Activated T-cell treated with anti-CD3 and anti-CD28 coated beads, Interleukin-2, amount 50 U/mL, for 72 hours (primary cell): ENCODE data around the gene TBC1D10A. TPM values are rescaled to one million over a fixed set of nuclear protein-coding genes. Genes with fewer than 3 reads are reported as not detected.
A peak's percentile ranks its signal among the peaks of the same experiment; 100 is the strongest.

Experiments
- ATAC-seq, 2 donors: fragments of 150-1000 bp; cut with Tn5 transposase; replicated peaks in 1 of 2; 2 replicates each; pipeline ENCODE4 v1.10.0; 2021; ENCODE audit warnings: moderate library complexity in 2 of 2, mild to moderate bottlenecking in 1 of 2
- DNase-seq, 2 donors: peaks; one replicate each; pipeline ENCODE4 v3.0.0; 2021 to 2022; ENCODE audit warnings: mixed read lengths in 1 of 2
- H3K27ac Mint-ChIP-seq: one replicate; pipeline ENCODE4 v1.8.0; 2022; ENCODE audit warnings: mild to moderate bottlenecking, moderate library complexity, mixed read lengths
- H3K27me3 Mint-ChIP-seq: one replicate; pipeline ENCODE4 v1.8.0; 2022; ENCODE audit warnings: low read depth, mixed read lengths
- H3K36me3 Mint-ChIP-seq, 2 donors: one replicate each; pipeline ENCODE4 v1.8.0; 2022; ENCODE audit warnings: mixed read lengths in 2 of 2, mild to moderate bottlenecking in 1 of 2; ENCODE audit not compliant: insufficient read depth in 2 of 2
- H3K4me1 Mint-ChIP-seq: one replicate; pipeline ENCODE4 v1.8.0; 2022; ENCODE audit warnings: low read depth, mixed read lengths
- H3K4me3 Mint-ChIP-seq, 2 donors: one replicate each; pipeline ENCODE4 v1.8.0; 2022; ENCODE audit warnings: mild to moderate bottlenecking in 2 of 2, mixed read lengths in 2 of 2, moderate library complexity in 2 of 2
- H3K9me3 Mint-ChIP-seq, 2 donors: one replicate each; pipeline ENCODE4 v1.8.0; 2022; ENCODE audit warnings: mixed read lengths in 2 of 2
- total RNA-seq, 2 donors: library from RNA; stranded (reverse); gene quantifications; one replicate each; pipeline ENCODE4 v1.2.3, GENCODE V29; 2022

The TBC1D10A gene
- total RNA-seq, 2 donors from 2014 or later, result 25.6 to 30.0 TPM

DNA sequence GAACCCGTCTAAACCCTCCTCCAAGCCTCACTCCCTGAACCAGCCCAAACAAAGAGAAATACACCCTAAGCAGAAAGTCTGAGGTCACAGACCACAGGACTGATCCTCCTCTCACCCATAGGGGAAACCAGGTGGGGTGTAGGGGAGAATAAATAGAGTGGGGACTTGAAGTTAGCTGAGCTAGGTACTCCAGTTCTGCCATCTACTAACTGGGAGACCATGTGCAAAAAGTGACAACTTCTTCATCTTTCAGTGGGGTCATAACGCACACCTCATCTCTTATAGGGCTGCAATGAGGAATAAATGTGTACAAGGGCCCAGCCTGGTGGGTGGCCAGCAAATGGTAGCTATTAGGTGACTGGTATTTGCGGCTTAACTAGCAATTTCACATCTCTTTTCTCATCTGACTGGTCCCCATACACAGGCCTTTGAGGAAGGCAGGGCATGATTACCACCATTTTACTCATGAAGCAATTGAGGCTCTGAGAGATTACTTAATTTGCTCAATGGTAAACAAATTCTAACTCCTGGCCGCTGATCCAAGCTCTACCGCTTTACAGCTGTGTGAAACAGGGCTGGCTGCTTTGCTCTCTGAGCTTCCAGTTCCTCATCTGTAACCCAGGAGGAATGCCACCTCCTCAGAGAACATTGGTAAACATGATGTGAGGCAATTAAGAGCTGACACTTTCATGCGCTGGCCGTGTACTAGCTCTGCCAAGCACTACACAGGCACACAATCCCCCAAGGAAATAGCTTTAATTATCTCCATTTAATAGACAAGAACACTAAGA, 16.6 kb downstream of the TBC1D10A start:
- Mint-ChIP-seq H3K4me3 (peak overlapping the region; percentile 23 to 68), H3K4me1 (peaks cover 97% of the 10 kb centered on the region), H3K9me3 (no peaks in the 10 kb centered on the region), H3K27ac (peak overlapping the region; percentile 78), H3K36me3 (peaks cover 5 to 10% of the 10 kb centered on the region in 2 donors), H3K27me3 (no peaks in the 10 kb centered on the region)
- ATAC-seq, result peak; percentile 29 to 47
- DNase-seq, result no peak

DNA sequence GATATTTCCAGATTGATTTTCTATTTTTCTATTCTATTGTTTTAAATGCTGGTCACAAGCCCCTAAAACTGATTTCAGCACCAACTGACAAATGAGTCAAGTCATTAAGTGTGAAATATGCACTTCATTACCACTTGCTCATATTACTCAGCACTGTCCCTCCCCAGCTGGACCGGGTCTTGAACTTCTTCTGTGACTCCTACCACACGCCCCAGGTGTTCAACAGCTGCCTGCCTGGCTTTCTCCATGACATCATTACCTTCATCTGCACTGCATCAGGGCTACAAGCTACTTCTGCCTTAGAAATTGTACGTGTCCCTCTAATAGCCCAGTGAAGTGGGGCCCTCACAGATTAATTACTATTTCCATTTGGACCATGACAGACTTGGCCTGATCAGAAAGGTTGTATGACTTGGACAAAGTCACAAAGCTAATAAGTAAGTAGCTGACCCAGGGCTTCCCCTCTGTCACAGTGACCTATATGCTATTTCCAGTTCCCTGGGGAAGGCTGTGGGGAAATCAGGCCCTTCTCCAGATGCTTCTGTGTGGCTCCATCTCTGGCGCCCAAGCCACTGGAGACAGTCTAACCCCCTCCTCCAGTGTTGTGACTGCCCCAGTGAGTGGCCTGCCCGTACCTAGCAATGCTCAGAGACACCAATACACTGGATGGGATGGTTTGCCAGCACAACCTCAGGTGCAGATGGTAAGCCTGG, 18.1 kb downstream of the TBC1D10A start:
- peaks cover 97% of the 10 kb centered on the region for H3K4me1 Mint-ChIP-seq
- peak overlapping the region; percentile 94 for H3K27ac Mint-ChIP-seq
- DNase-seq (no peak), ATAC-seq (no peak)
- H3K4me3 Mint-ChIP-seq, result peak overlapping the region in 1 of 2 donors; percentile 29
- H3K9me3 Mint-ChIP-seq, result no peaks in the 10 kb centered on the region
- H3K27me3 Mint-ChIP-seq, result no peaks in the 10 kb centered on the region
- H3K36me3 Mint-ChIP-seq, result peaks cover 6 to 7% of the 10 kb centered on the region in 2 donors

DNA sequence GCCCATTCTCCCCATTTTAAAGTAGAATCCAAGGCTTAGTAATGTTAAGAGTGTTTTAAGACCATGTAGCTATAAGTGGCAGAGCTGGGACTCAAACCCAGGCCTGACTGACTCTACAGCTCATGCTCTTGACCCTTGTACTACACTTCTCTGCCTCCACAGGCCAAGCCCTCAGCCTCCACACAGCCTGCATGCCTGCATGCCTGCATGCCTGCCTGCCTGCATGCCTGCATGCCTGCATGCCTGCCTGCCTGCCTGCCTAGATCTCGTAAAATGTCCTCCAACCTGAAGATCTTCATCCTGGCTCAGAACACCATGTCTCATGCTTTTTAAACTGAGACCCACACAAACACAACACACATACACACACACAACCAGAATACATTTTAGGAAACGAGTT, 18.6 kb downstream of the TBC1D10A start:
- DNase-seq (no peak), ATAC-seq (no peak)
- peaks cover 100% of the 10 kb centered on the region for H3K4me1 Mint-ChIP-seq
- H3K27me3 Mint-ChIP-seq, result no peaks in the 10 kb centered on the region
- H3K27ac Mint-ChIP-seq, result peak overlapping the region; percentile 94
- peak overlapping the region; percentile 1 to 29 for H3K4me3 Mint-ChIP-seq
- H3K36me3 Mint-ChIP-seq, result peaks cover 8% of the 10 kb centered on the region in 2 donors
- H3K9me3 Mint-ChIP-seq, result no peaks in the 10 kb centered on the region

DNA sequence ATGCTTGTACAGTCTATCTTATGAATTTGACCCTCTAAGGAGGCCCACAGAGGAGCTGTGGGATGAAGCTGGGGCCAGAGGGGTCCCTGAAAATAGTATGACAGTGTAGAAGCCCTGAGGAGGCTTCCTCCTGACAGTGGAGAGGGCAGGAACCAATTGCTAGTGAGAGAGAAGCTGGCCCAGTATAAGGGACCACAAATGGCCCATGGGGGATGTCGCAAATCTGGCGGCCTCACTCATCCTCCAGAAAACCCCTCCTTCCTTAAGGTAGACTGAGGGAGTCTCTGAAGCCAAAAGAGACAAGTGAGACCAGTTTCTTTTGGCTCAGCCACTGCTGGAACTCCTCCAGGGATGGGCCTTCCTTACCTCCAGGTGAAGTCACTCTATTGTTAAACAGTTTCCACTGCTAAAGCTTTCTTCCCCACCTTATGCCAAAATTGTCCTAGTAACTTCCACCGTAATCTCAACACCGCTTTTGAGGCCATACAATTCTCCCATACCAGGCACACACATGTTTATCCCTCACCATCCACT, 19.6 kb downstream of the TBC1D10A start:
- ATAC-seq, result no peak
- no peaks in the 10 kb centered on the region for H3K27me3 Mint-ChIP-seq
- peaks cover 5 to 8% of the 10 kb centered on the region in 2 donors for H3K36me3 Mint-ChIP-seq
- H3K9me3 Mint-ChIP-seq, result no peaks in the 10 kb centered on the region
- no peak for DNase-seq
- H3K4me3 Mint-ChIP-seq, result peak overlapping the region; percentile 69 to 84
- peak overlapping the region; percentile 94 for H3K27ac Mint-ChIP-seq
- H3K4me1 Mint-ChIP-seq, result peaks cover 100% of the 10 kb centered on the region

DNA sequence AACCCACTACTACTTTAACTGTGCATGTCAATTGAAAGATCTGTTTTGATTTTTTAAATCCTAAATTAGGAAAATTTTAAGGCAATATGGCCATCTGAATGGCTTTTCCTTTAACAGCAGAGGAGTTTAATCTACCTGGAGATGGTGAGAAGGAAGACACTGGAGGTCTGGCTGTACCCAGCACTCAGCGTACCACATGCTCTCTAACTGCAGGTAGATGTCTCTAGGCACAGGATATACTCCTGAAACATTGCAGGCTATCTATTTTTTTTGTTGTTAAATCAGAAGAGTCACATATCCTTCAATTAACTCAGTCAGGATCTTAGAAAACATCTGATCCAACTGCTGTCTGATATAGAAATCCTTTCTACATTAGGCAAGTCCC, 20.1 kb downstream of the TBC1D10A start:
- DNase-seq (no peak), ATAC-seq (no peak)
- H3K27me3 Mint-ChIP-seq, result no peaks in the 10 kb centered on the region
- peaks cover 5 to 8% of the 10 kb centered on the region in 2 donors for H3K36me3 Mint-ChIP-seq
- H3K9me3 Mint-ChIP-seq, result no peaks in the 10 kb centered on the region
- peak overlapping the region; percentile 69 to 84 for H3K4me3 Mint-ChIP-seq
- H3K27ac Mint-ChIP-seq, result peak overlapping the region; percentile 94
- peaks cover 100% of the 10 kb centered on the region for H3K4me1 Mint-ChIP-seq

DNA sequence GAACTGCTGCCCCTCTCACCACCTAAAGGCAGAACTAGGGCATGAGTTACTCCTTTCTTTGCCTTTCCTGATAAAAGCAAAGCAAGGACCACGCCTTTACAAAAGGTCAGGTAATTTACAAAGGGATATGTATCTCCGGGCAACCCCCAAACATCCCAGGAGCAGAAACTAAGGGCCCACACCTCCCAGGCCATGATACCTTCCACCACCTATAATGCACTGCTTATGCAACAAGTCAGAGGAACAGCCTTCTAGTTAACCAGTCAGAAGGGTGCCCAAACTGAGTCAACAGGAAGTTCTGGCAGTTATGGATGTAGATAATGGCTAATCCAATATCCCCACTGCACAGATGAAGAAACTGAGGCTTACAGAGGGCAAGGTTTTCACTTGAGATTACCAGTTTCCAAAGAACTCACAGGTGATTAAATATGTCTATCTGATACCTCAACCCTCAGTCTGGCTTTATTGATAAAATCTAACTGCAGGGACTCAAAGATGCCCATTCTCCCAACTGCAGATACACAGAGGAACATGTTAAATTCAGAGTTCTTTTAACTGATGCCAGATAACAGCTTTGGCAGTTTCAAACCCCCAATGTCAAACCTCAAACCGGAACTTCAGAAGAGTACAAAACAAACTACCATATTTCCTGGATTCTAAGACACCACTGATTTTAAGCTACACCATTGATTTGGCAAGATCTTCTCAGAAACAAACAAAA, 20.7 kb downstream of the TBC1D10A start:
- peak overlapping the region; percentile 94 for H3K27ac Mint-ChIP-seq
- H3K4me3 Mint-ChIP-seq, result peak overlapping the region; percentile 69 to 84
- DNase-seq, result no peak
- peaks cover 100% of the 10 kb centered on the region for H3K4me1 Mint-ChIP-seq
- no peaks in the 10 kb centered on the region for H3K27me3 Mint-ChIP-seq
- H3K36me3 Mint-ChIP-seq, result peaks cover 8% of the 10 kb centered on the region in 2 donors
- no peaks in the 10 kb centered on the region for H3K9me3 Mint-ChIP-seq
- peak; percentile 70 for ATAC-seq

DNA sequence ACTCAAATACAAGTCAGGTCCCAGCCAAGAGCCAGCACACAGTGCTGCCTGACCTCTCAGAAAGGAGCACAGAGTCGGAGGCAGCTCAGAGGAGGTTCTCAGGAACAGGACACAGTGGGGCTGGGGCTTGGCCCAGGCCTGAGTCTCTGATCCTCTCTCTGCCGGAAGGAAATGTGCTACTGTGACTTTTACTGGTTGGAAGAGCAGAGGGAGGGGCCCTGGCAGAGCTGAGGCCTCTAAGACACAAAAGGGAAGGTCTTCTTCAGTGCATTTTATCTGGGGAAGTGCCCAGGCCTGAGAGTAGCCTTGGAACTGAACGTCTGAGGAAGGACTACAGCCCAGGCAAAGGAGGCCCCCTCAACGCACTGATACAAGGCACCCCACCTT, 21.2 kb downstream of the TBC1D10A start:
- Mint-ChIP-seq H3K36me3 (peaks cover 8% of the 10 kb centered on the region in 2 donors), H3K27me3 (no peaks in the 10 kb centered on the region), H3K9me3 (no peaks in the 10 kb centered on the region), H3K4me3 (peak overlapping the region; percentile 69 to 84), H3K27ac (peak overlapping the region; percentile 94), H3K4me1 (peaks cover 98% of the 10 kb centered on the region)
- DNase-seq, result peak; percentile 49 to 68
- ATAC-seq, result peak; percentile 80 to 83

DNA sequence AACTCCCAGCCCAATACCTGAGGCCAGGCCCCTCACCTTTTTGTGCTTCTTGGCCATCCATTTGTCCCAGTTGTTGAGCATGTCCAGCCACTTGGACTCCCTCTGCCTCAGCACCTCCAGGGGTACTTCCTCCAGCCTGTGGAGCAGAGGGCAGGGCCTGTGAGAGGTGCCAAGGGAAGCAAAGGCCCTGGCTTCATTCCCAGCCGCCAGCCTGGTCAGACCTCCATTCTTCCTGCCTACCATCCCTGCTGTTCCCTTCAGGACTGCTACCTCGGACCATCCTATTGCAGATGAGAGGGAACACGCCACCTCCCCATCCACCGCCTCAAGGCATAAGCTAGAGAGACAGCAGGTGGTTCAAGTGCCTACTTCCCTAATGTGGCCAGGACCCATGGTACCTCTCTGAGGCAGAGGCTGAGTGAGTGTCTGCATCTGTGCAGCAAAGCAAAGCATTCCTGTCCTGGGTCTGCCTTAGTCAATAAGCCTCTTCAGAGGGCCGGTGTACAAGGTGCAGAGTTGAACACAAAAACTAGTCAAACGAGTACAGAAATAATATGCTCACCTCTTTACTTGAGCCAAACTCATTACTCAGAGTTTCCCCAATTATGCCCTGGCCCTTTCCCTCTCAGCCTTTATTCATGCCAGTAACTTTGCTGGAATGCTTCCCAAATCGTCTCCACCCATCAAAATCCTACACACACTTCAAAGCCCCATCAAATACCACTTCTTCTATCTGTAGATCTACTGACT, 22.1 kb downstream of the TBC1D10A start:
- no peak for ATAC-seq
- Mint-ChIP-seq H3K4me1 (peaks cover 90% of the 10 kb centered on the region), H3K27ac (peak overlapping the region; percentile 94), H3K4me3 (peak overlapping the region; percentile 69 to 84), H3K9me3 (no peaks in the 10 kb centered on the region), H3K36me3 (peaks cover 8% of the 10 kb centered on the region in 2 donors), H3K27me3 (no peaks in the 10 kb centered on the region)
- DNase-seq, result no peak

DNA sequence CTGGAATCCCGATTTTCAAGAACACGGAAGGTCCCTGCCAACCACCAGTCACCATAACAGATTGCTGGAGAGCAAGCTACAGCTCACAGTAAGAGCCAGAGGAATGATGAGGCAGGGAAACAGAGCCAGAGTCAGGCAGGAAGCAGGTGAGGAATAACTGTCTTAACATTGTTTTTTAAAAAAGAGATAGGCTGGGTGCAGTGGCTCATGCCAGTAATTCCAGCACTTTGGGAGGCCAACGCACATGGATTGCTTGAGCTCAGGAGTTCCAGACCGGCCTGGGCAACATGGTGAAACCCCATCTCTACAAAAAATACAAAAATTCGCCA, 24.0 kb downstream of the TBC1D10A start:
- Mint-ChIP-seq H3K4me3 (peak overlapping the region; percentile 5 to 62), H3K36me3 (peaks cover 8 to 12% of the 10 kb centered on the region in 2 donors), H3K27ac (peak overlapping the region; percentile 97), H3K9me3 (no peaks in the 10 kb centered on the region), H3K4me1 (peaks cover 86% of the 10 kb centered on the region), H3K27me3 (no peaks in the 10 kb centered on the region)
- ATAC-seq (no peak), DNase-seq (no peak)

DNA sequence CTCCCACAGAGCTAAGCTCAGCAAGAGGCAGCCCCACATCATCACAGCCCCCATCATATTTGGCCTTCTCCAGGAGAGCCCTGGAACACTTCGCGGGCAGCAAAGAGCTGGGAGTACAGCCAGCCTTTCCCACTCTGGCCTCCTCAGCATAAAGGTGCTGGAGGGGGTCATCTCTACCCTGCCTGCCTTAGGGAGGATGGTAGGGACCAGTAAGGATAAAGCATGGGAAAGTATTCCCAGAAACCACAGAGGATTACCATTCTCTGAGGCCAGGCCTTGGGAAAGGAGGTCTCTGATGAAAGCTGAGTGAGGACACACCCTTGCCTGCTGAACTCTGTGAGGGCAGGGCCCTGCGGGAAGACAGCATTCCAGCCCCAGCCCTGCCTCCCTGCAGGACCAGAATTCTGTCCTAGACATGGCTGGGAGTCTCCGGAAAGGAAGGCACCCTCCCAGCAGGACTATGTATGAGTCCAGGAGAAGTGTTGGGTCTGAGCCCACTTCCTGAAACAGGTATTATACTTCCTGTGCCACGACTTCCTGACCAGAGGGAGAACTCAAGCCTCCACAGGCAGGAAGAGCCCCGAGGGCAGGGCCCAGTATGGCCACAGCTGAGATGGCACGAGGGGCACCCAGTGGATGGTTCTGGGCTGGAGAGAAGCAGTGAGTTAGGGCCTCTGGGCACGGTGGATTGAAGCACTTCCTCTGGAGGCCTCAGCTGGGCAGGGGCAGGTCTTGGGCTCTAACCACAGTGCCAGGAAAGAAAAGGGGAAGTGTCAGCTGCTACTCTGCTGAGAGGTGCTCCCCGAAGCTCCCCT, 24.5 kb downstream of the TBC1D10A start:
- Mint-ChIP-seq H3K4me1 (peaks cover 86% of the 10 kb centered on the region), H3K4me3 (peak overlapping the region; percentile 5 to 62), H3K27ac (peak overlapping the region; percentile 97), H3K36me3 (peaks cover 8 to 12% of the 10 kb centered on the region in 2 donors), H3K27me3 (no peaks in the 10 kb centered on the region), H3K9me3 (no peaks in the 10 kb centered on the region)
- DNase-seq (no peak), ATAC-seq (no peak)

DNA sequence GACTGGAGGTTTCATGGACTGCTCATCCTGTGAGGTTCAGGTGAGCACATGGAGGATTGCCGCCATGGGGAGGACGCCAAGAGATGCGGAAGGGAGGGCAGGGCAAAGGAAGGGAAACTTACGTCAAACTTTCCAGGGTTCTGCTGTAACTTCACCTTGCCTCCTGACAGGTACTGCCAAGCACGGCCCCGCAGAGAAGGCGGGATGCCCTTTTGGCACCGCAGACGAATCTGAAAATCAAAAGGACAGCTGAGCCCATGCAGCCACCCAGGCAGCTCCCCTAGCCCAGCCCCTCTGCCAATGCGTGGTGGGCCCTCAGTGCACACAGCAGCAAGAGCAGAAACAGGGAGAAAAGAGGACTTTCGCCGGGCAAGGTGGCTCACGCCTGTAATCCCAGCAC, 27.4 kb downstream of the TBC1D10A start:
- Mint-ChIP-seq H3K4me3 (no peak overlapping the region), H3K9me3 (no peaks in the 10 kb centered on the region), H3K36me3 (peaks cover 8 to 15% of the 10 kb centered on the region in 2 donors), H3K27ac (no peak overlapping the region), H3K27me3 (no peaks in the 10 kb centered on the region), H3K4me1 (peaks cover 74% of the 10 kb centered on the region)
- DNase-seq (no peak), ATAC-seq (no peak)
